Thoracic aorta (tissue), 2 donors: ENCODE results near the gene ARVCF. TPM values are rescaled to one million over a fixed set of nuclear protein-coding genes. Genes with fewer than 3 reads are reported as not detected.

Source experiments
- ATAC-seq: fragments of 150-250 bp; one replicate; pipeline ENCODE4 v1.8.0; 2017; ENCODE audit warnings: low read depth; ENCODE audit not compliant: insufficient number of reproducible peaks, low FRiP score
- DNase-seq: peaks from one replicate; pipeline ENCODE4 v3.0.0-alpha.2; 2020; ENCODE audit warnings: low spot score
- H3K27ac ChIP-seq, 2 donors: fragments of 200-600 bp; sonication (generic); 1 replicate in 1 of 2; 2 replicates in 1 of 2; pipeline ENCODE4 v1.5.1; 2016; ENCODE audit warnings: mild to moderate bottlenecking in 2 of 2, moderate library complexity in 2 of 2
- H3K27me3 ChIP-seq: fragments of 200-600 bp; sonication (generic); replicated peaks from 2 replicates; pipeline ENCODE4 v1.6.0; 2016; ENCODE audit warnings: mild to moderate bottlenecking; ENCODE audit not compliant: insufficient read depth
- H3K36me3 ChIP-seq: fragments of 200-600 bp; sonication (generic); one replicate; pipeline ENCODE4 v1.5.1; 2016
- H3K4me1 ChIP-seq, 2 donors: fragments of 200-600 bp; sonication (generic); 1 replicate in 1 of 2; 2 replicates in 1 of 2; pipeline versions ENCODE4 v1.5.1 to v1.6.0; 2016; ENCODE audit warnings: low read depth in 2 of 2, mild to moderate bottlenecking in 1 of 2; ENCODE audit not compliant: control insufficient read depth in 1 of 2
- H3K4me3 ChIP-seq: fragments of 200-600 bp; sonication (generic); 2 replicates; pipeline ENCODE4 v1.5.1; 2016; ENCODE audit warnings: mild to moderate bottlenecking
- H3K9me3 ChIP-seq: fragments of 200-600 bp; sonication (generic); 2 replicates; pipeline ENCODE4 v1.5.1; 2016
- CTCF ChIP-seq: fragments of 200-600 bp; sonication (generic); IDR thresholded peaks from one replicate; pipeline ENCODE4 v1.5.1; 2019; ENCODE audit warnings: antibody characterized with exemption
- total RNA-seq, 2 donors: library from RNA; depleted of rRNA; stranded (reverse); fragments of >200 nt; gene quantifications; one replicate each; pipeline versions ENCODE4 v1.1.0 to v1.2.3, GENCODE V29; 2016

ARVCF gene
- total RNA-seq, 2 donors from 2014 or later, result 95.0 to 165 TPM

DNA sequence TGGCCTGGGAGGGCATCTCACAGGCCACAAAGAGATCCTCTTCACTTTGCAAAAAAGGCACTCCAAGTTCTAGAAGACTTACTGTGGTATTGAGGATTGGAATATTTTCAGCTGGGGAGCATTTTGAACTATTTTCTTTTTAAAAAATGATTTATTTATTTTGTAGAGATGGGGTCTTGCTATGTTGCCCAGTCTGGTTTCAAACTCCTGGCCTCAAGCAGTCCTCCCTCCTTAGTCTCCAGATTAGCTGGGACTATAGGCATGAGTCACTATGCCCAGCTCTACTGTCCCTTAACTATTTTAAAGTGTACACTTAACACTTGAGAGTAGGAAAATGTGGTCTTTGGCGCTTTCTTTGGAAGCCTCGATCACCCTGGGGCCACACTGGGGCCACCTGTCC lies 38.5 kb upstream of the ARVCF start:
- no peaks in the 10 kb centered on the region for H3K4me1 ChIP-seq
- peaks cover 41% of the 10 kb centered on the region for H3K36me3 ChIP-seq
- TF ChIP-seq CTCF, result no peak
- H3K9me3 ChIP-seq, result no peaks in the 10 kb centered on the region
- H3K4me3 ChIP-seq, result no peak overlapping the region
- no peak for ATAC-seq
- H3K27me3 ChIP-seq, result no peaks in the 10 kb centered on the region
- DNase-seq, result no peak
- H3K27ac ChIP-seq, result no peak overlapping the region

DNA sequence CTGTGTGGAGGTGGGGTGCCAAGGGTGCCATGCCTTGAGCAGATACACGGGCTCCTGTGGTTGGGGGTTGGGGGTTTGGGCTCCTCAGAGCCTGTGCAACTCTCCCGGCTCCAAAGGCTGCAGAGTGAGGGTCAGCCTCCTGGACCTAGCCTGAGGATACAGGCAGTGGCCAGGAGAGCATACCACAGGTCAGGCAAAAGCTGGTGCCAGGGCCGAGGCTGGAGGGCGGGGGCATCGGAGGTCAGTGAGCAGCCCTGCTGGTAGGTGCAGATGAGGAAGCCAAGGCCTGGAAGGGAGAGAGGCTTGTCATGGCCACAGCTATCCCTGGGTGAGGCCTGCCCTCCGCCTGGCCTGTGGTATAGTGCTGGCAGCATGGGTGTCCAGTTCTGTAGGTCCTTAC lies 37.9 kb upstream of the ARVCF start:
- Histone ChIP-seq H3K36me3 (peaks cover 45% of the 10 kb centered on the region), H3K4me3 (no peak overlapping the region), H3K27me3 (no peaks in the 10 kb centered on the region), H3K9me3 (no peaks in the 10 kb centered on the region), H3K4me1 (no peaks in the 10 kb centered on the region), H3K27ac (no peak overlapping the region)
- TF ChIP-seq CTCF, result no peak
- ATAC-seq, result no peak
- DNase-seq, result no peak

DNA sequence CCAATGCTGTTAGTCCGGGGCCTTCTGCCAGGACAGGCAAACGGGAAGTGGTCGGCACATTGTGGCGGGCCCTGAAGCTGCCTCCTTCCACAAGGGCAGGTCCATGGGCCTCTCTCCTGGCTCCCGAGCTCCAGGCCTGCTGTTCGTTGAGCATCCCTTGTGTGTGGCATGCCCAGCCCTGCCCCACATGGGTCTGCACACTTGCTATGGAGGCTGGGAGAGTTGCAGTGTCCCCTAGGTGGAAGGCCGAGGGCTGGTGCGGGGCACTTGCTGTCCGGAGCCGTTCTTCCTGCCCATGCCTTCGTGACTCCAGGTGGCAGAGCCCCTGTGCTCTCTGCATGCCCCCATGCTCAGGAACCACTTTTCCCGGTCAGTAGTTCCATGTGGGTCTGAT lies 37.4 kb upstream of the ARVCF start:
- ATAC-seq (no peak), DNase-seq (no peak)
- Histone ChIP-seq H3K4me3 (no peak overlapping the region), H3K4me1 (no peaks in the 10 kb centered on the region), H3K27me3 (no peaks in the 10 kb centered on the region), H3K27ac (no peak overlapping the region), H3K36me3 (peaks cover 45% of the 10 kb centered on the region), H3K9me3 (no peaks in the 10 kb centered on the region)
- no peak for TF ChIP-seq CTCF

- Histone ChIP-seq H3K27me3 (no peaks in the 10 kb centered on the region), H3K4me1 (no peaks in the 10 kb centered on the region), H3K27ac (no peak overlapping the region), H3K9me3 (no peaks in the 10 kb centered on the region), H3K4me3 (no peak overlapping the region), H3K36me3 (peaks cover 46% of the 10 kb centered on the region)
- DNase-seq (no peak), ATAC-seq (no peak)
- TF ChIP-seq CTCF, result no peak
Observed at GRCh38 chr22:20053407-20054033, 36.9 kb upstream of the ARVCF start.

GRCh38 chr22:20052309-20053259 lies 36.0 kb upstream of the ARVCF start:
- no peak for ATAC-seq

More at GRCh38 chr22:20052309-20053259, 36.0 kb upstream of the ARVCF start:
- Histone ChIP-seq H3K4me1 (no peaks in the 10 kb centered on the region), H3K4me3 (no peak overlapping the region), H3K36me3 (peaks cover 47% of the 10 kb centered on the region), H3K27me3 (no peaks in the 10 kb centered on the region), H3K9me3 (no peaks in the 10 kb centered on the region), H3K27ac (no peak overlapping the region)
- no peak for TF ChIP-seq CTCF
- DNase-seq, result no peak
